Measurements from ENCODE around the gene DNAJB12. TPM values are rescaled to one million over a fixed set of nuclear protein-coding genes. Genes with fewer than 3 reads are reported as not detected.

Gene DNAJB12
- total and polyA plus RNA-seq, 10 of the 15 experiments (the other 5 are each of a cell fraction or from before 2014, with no cell fraction given) = 4.6 to 31.6 (median 18.8) TPM

GRCh38 chr10:72297281-72297804 is 57.4 kb downstream of the DNAJB12 start (continued):
- TF ChIP-seq E2F4 (IDR thresholded peaks at IDR 0.05; ENCODE audit: low read depth, low read length) = no peak
- TF ChIP-seq WRNIP1 (IDR thresholded peaks at IDR 0.05; ENCODE audit: borderline replicate concordance, low read depth, low read length) = no peak
- TF ChIP-seq HCFC1 (IDR thresholded peaks at IDR 0.05; ENCODE audit: low read length) = peak; percentile 9; the same call in 1 of the 2 replicates
- TF ChIP-seq CEBPZ (IDR thresholded peaks at IDR 0.05; ENCODE audit: low read depth, low read length) = no peak
- TF ChIP-seq KLF5 (IDR thresholded peaks at IDR 0.05; ENCODE audit: partially characterized antibody) = peak; percentile 96
- peak; percentile 80 for TF ChIP-seq GABPA (IDR thresholded peaks at IDR 0.05; ENCODE audit: low read depth)
- peak; percentile 97 for TF ChIP-seq BCL11A (IDR thresholded peaks at IDR 0.05; ENCODE audit: low read depth, low read length)
- 0 out of 2 replicates have a peak, but pooled peaks have one; percentile 56 for TF ChIP-seq HDAC2 (IDR thresholded peaks at IDR 0.05)
- peak; percentile 98 for TF ChIP-seq MTA2 (IDR thresholded peaks at IDR 0.05; ENCODE audit: low read depth)
- TF ChIP-seq TBL1XR1 (IDR thresholded peaks at IDR 0.05; ENCODE audit: low read depth, low read length) = peak; percentile 98
- peak; percentile 65; the same call in 1 of the 2 replicates for TF ChIP-seq ZBTB40 (IDR thresholded peaks at IDR 0.05; ENCODE audit: borderline replicate concordance)
- TF ChIP-seq LARP7 (IDR thresholded peaks at IDR 0.05) = peak; percentile 18
- TF ChIP-seq SRF (IDR thresholded peaks at IDR 0.05; ENCODE audit: low read depth in 2 of 2, low read length in 2 of 2) = 0 out of 4 replicates have a peak, but pooled peaks of 1 of the 2 experiments have one; percentile 30
- peak; percentile 76 for TF ChIP-seq MXI1 (IDR thresholded peaks at IDR 0.05; ENCODE audit: low read depth, low read length)
- no peak; the same call in 1 of the 2 replicates for TF ChIP-seq PAX8 (IDR thresholded peaks at IDR 0.05)
- no peak for TF ChIP-seq SREBF2 (IDR thresholded peaks at IDR 0.05; ENCODE audit: low read length)
- TF ChIP-seq SIN3A (IDR thresholded peaks at IDR 0.05; ENCODE audit: low read depth, low read length) = no peak
- TF ChIP-seq ZNF274 (IDR thresholded peaks at IDR 0.05; ENCODE audit: insufficient read depth, insufficient read length) = no peak
- peak; percentile 99 for TF ChIP-seq BCL3 (IDR thresholded peaks at IDR 0.05; ENCODE audit: borderline replicate concordance, insufficient read depth, low read depth, low read length, poor library complexity, severe bottlenecking)
- TF ChIP-seq USF2 (IDR thresholded peaks at IDR 0.05; ENCODE audit: borderline replicate concordance, low read depth, low read length) = no peak
- TF ChIP-seq STAT1 (conservative IDR thresholded peaks at IDR 0.05) = peak; percentile 88; the same call in 1 of the 2 replicates

Data from GM12878 (cell line).